ENCODE data around the gene SLC30A5. TPM values are rescaled to one million over a fixed set of nuclear protein-coding genes. Genes with fewer than 3 reads are reported as not detected.
"Not testable (repeated sequence)": the region's sequence is repeated elsewhere in the genome, so short reads cannot be mapped to it uniquely, and the experiment has no call there.

Gene SLC30A5
- 37.1 TPM for polyA plus RNA-seq (2012; ENCODE audit: insufficient read depth, insufficient read length)

- H3K4me3 ChIP-seq (ENCODE audit: low read length), result peak within 1 kb of the TSS; percentile 84
- peak; percentile 99 for DNase-seq (ENCODE audit: low read depth, low spot score)
These were observed at the start of gene SLC30A5 for GRCh38 chr5:69093771-69094482. TSS of gene SLC30A5 (plus strand) at chr5:69094014. CDS start at chr5:69094256, 242 bp downstream.

GRCh38 chr5:69045213-69045612 lies 48.6 kb upstream of the SLC30A5 start:
- not testable (repeated sequence) for DNase-seq (ENCODE audit: low read depth, low spot score)

GRCh38 chr5:69046375-69046957 lies 47.3 kb upstream of the SLC30A5 start:
- H3K4me3 ChIP-seq (ENCODE audit: low read length), result no peak overlapping the region
- no peak for DNase-seq (ENCODE audit: low read depth, low spot score)

More at GRCh38 chr5:69045213-69045612, 48.6 kb upstream of the SLC30A5 start:
- not testable (repeated sequence) for H3K4me3 ChIP-seq (ENCODE audit: low read length)

DNA sequence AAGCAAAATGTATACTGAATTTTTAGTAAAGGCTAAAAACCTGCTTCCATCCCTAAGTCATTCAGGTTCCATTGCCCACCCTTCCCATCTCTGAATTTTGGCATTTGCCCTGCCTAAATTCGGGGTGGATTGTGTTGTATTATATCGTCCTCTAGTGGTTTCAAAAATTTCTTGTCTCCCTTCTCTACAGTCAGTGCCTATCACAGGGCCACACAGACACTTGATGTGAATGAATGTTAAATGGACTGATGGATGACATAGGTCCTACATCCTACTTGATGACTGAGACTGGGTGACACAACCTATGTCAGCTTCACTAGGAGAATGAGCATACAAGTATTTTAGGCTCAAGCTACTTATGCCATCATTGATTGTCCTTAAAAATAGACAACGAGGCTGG lies 45.6 kb upstream of the SLC30A5 start:
- DNase-seq (ENCODE audit: low read depth, low spot score), result no peak
- no peak overlapping the region for H3K4me3 ChIP-seq (ENCODE audit: low read length)

- no peak overlapping the region for H3K4me3 ChIP-seq (ENCODE audit: low read length)
- DNase-seq (ENCODE audit: low read depth, low spot score), result no peak
These were observed 44.7 kb upstream of the SLC30A5 start for GRCh38 chr5:69049151-69049550.

DNA sequence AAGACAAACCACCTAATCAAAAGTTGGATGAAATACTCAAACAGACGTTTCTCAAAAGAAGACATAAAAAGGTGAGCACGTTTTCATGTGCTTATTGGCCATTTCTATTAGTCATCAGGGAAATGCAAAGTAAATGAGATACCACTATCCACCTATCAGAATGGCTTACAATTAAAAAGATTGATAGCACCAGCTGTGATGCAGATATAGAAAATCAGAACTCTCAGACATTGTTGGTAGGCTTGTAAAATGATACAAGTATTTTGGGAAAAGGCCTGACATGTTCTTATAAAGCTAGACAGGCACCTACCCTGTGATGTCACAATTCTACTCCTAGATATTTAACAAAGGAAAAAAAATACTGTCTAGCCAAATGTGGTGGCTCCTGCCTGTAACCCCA lies 44.0 kb upstream of the SLC30A5 start:
- no peak for DNase-seq (ENCODE audit: low read depth, low spot score)
- no peak overlapping the region for H3K4me3 ChIP-seq (ENCODE audit: low read length)

- no peak overlapping the region for H3K4me3 ChIP-seq (ENCODE audit: low read length)
These were observed 43.6 kb upstream of the SLC30A5 start for GRCh38 chr5:69050214-69050613.

GRCh38 chr5:69052181-69052580 lies 41.6 kb upstream of the SLC30A5 start:
- DNase-seq (ENCODE audit: low read depth, low spot score), result no peak
- H3K4me3 ChIP-seq (ENCODE audit: low read length), result no peak overlapping the region

More at GRCh38 chr5:69050214-69050613, 43.6 kb upstream of the SLC30A5 start:
- no peak for DNase-seq (ENCODE audit: low read depth, low spot score)

GRCh38 chr5:69074664-69075521 lies 18.9 kb upstream of the SLC30A5 start:
- DNase-seq (ENCODE audit: low read depth, low spot score), result no peak
- H3K4me3 ChIP-seq (ENCODE audit: low read length), result no peak overlapping the region

- no peak overlapping the region for H3K4me3 ChIP-seq (ENCODE audit: low read length)
- DNase-seq (ENCODE audit: low read depth, low spot score), result no peak
These were observed 18.2 kb upstream of the SLC30A5 start for GRCh38 chr5:69075522-69076179.

DNA sequence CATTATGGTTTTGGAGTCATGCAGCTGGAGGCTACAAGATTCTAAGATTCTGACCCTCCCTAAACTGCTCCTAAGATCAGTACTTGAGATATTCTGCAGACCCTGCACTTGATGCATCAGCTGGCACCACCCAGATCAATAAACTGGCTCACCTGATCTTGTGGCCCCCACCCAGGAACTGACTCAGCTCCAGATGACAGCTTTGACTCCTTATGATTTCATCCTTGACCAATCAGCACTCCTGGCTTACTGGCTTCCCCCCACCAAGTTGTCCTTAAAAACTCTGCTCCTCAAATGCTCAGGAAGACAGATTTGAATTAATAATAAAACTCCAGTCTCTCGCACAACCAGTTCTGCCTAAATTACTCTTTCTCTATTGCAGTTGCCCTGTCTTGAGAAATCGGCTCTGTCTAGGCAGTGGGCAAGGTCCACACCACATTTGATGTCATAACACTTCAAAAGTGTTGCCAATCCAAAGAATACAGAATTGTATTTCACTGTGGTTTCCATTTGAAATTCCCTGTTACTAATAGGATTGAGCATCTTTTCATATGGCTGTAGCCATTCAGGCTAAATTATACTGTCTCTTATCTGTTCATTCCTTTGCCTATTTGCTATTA lies 14.8 kb upstream of the SLC30A5 start:
- DNase-seq (ENCODE audit: low read depth, low spot score), result no peak
- no peak overlapping the region for H3K4me3 ChIP-seq (ENCODE audit: low read length)

DNA sequence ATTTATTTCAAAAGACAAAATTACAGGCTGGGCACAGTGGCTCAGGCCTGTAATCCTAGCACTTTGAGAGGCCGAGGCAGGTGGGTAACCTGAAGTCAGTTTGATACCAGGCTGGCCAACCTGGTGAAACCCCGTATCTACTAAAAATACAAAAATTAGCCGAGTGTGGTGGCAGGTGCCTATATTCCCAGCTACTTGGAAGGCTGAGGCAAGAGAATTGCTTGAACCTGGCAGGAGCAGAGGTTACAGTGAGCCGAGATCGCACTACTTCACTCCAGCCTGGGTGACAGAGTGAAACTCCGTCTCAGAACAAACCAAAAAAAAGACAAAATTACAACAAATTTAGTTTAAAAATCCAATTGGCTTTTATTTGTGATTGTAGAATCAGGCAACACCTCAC lies 14.3 kb upstream of the SLC30A5 start:
- no peak for DNase-seq (ENCODE audit: low read depth, low spot score)

DNA sequence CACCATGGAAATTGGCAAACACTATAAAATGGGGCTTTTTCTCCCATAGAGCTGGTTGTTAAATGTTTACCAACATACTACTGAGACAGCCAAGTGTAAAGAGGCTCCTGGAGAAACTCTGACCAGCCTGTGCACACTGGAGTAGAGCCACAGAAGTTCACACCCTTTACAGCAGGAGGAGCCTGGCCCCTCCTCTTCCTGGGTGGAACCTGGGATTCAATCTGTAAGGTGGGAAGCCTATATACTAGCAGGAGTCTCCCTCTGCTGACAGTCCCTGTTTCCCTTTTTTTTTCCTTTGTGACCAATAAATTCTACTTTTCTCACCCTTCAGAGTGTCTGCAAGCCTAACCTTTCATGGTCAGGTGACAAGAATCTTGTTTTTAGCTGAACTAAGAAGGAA lies 10.4 kb upstream of the SLC30A5 start:
- no peak for DNase-seq (ENCODE audit: low read depth, low spot score)
- no peak overlapping the region for H3K4me3 ChIP-seq (ENCODE audit: low read length)

More for the DNA sequence above, 14.3 kb upstream of the SLC30A5 start:
- no peak overlapping the region for H3K4me3 ChIP-seq (ENCODE audit: low read length)

DNA sequence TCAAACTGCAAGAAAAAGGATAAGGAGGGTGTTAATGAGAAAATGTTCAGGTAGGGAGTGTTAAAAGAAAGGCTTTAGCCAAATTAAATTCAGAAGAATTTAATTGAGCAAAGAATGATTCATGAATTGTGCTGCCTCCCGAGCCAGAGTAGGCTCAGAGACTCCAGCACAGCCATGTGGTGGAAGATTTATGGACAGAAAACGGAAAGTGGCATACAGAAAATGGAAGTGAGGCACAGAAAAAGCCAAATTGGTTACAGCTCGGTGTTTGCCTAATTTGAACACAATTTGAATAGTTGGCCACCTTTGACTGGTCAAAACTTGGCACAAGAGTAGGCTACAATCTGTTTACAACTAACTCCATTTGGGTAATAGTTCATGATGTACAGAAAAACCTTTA lies 9.6 kb upstream of the SLC30A5 start:
- no peak for DNase-seq (ENCODE audit: low read depth, low spot score)
- H3K4me3 ChIP-seq (ENCODE audit: low read length), result no peak overlapping the region

GRCh38 chr5:69084903-69085302 lies 8.9 kb upstream of the SLC30A5 start:
- H3K4me3 ChIP-seq (ENCODE audit: low read length), result no peak overlapping the region
- DNase-seq (ENCODE audit: low read depth, low spot score), result no peak

DNA sequence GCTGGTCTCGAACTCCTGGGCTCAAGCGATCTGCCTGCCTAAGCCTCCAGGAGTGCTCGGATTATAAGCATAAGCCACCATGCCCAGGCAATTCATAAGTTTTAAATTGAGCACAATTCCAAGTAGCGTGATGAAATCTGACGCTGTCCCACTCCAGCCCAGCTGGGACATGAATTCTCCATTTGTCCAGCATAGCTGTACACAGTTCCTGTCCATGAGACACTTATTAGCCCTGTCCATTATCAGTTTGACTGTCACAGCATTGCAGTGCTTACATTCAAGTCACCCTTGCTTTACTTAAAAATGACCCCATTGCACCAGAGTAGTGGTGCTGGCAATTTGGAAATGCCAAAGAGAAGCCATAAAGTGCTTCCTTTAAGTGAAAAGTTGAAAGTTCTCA lies 7.6 kb upstream of the SLC30A5 start:
- no peak overlapping the region for H3K4me3 ChIP-seq (ENCODE audit: low read length)
- no peak for DNase-seq (ENCODE audit: low read depth, low spot score)

GRCh38 chr5:69088006-69088405 lies 5.8 kb upstream of the SLC30A5 start:
- DNase-seq (ENCODE audit: low read depth, low spot score); H3K4me3 ChIP-seq (ENCODE audit: low read length): not testable (repeated sequence)

- no peak for DNase-seq (ENCODE audit: low read depth, low spot score)
- no peak overlapping the region for H3K4me3 ChIP-seq (ENCODE audit: low read length)
These were observed 3.7 kb upstream of the SLC30A5 start for GRCh38 chr5:69090158-69090557.

DNA sequence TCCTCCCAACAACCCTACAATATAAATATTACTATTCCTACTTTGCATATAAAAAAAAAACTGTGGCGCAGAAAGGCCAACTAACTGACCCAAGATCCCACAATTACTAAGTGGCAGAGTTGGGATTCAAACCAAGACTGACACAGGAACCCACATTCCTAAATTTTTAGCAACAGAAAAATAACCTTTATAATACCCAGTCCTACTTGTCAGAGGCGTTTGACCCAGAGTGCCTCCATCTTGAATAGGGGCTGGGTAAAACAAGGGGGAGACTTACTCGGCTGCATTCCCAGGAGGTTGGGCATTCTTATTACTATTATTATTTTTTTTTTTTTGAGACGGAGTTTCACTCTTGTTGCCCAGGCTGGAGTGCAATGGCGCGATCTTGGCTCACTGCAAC lies 2.0 kb upstream of the SLC30A5 start:
- H3K4me3 ChIP-seq (ENCODE audit: low read length), result no peak overlapping the region
- DNase-seq (ENCODE audit: low read depth, low spot score), result no peak
